Activated CD8-positive, alpha-beta memory T cell treated with anti-CD3 and anti-CD28 coated beads, Interleukin-2, amount 10 ng/mL, durations not matched to agents 7 days and 5 days (primary cell): Measurements from ENCODE around the gene DPM1. TPM values are rescaled to one million over a fixed set of nuclear protein-coding genes. Genes with fewer than 3 reads are reported as not detected.

ENCODE experiments used
- ATAC-seq: fragments of 150-1000 bp; cut with Tn5 transposase; one replicate; pipeline ENCODE4 v1.10.0; 2021; ENCODE audit warnings: moderate library complexity
- CTCF ChIA-PET: fragments of 350-600 bp; sonication (Branson Sonifier 250); formaldehyde crosslinking; loops from one replicate; lab custom pipeline; 2021; ENCODE audit warnings: antibody characterized with exemption; lab: Charles Lee
- DNase-seq: peaks from one replicate; pipeline ENCODE4 v3.0.0-alpha.2; 2020
- H3K27ac Mint-ChIP-seq: one replicate; pipeline ENCODE4 v1.8.0; 2021; ENCODE audit warnings: mild to moderate bottlenecking, mixed read lengths
- H3K27me3 Mint-ChIP-seq: one replicate; pipeline ENCODE4 v1.8.0; 2021; ENCODE audit warnings: mixed read lengths
- H3K36me3 Mint-ChIP-seq: one replicate; pipeline ENCODE4 v1.8.0; 2021; ENCODE audit warnings: mild to moderate bottlenecking, mixed read lengths
- H3K4me1 Mint-ChIP-seq: one replicate; pipeline ENCODE4 v1.8.0; 2021; ENCODE audit warnings: mixed read lengths
- H3K4me3 Mint-ChIP-seq: one replicate; pipeline ENCODE4 v1.8.0; 2021; ENCODE audit warnings: mild to moderate bottlenecking, moderate library complexity, mixed read lengths
- H3K9me3 Mint-ChIP-seq: one replicate; pipeline ENCODE4 v1.8.0; 2022; ENCODE audit warnings: low read depth, mixed read lengths
- total RNA-seq, 2 experiments: library from RNA; stranded (reverse); gene quantifications; one replicate each; pipeline ENCODE4 v1.2.3, GENCODE V29; 2021

The DPM1 gene
- total RNA-seq, 2 experiments from 2014 or later, result 51.8 to 62.8 TPM

DNA sequence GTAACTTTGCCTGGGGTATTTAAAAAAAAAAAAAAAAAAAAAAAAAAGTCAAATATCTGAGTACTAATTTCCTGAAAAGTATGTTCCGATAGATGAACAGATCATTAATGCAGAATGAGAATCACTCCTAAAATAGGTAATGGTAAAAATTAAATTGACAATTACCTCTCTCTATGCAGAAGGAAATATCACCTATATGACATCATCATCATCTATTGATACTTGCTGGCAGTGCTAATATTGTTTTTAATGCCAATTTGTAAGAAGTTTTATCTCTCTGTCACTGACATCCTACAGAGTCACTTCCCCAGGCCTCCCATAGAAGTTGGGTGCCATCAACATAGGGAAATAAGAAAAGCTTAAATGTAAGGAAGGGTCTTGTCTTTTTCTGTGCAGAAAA, 57.0 kb downstream of the DPM1 start:
- Mint-ChIP-seq H3K27ac (no peak overlapping the region), H3K27me3 (no peaks in the 10 kb centered on the region), H3K4me1 (peaks cover 20% of the 10 kb centered on the region), H3K9me3 (no peaks in the 10 kb centered on the region), H3K36me3 (peaks cover 54% of the 10 kb centered on the region), H3K4me3 (no peak overlapping the region)
- CTCF ChIA-PET, result interaction anchor here (0.7 to 1.2 kb wide), 3 partner anchors 24 to 108 kb away, joined by 3 to 5 read pairs (median 3); partner anchors contain the start of gene BCAS4
- no peak for DNase-seq
- no peak for ATAC-seq

DNA sequence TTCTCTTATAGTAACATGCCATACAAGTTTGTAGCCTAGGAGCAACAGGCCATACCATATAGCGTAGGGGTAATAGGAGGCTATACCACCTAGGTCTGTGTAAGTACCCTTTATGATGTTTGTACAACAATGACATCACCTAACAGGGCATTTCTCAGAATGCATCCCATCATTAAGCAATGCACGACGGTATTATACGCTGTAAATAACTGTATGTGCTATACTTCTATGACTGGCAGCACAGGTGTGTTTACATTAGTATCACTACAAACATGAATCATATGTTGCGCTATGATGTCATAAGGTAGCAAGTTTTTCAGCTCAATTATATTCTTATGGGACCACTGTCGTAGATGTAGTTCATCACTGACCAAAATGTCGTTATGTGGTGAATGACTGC, 58.1 kb downstream of the DPM1 start:
- Mint-ChIP-seq H3K4me3 (no peak overlapping the region), H3K36me3 (peaks cover 52% of the 10 kb centered on the region), H3K27ac (no peak overlapping the region), H3K9me3 (no peaks in the 10 kb centered on the region), H3K27me3 (no peaks in the 10 kb centered on the region), H3K4me1 (peaks cover 20% of the 10 kb centered on the region)
- no peak for ATAC-seq
- DNase-seq, result no peak
- CTCF ChIA-PET, result interaction anchor here (0.9 to 2.8 kb wide), 3 partner anchors 29 to 106 kb away, joined by 3 to 15 read pairs (median 5); partner anchors contain the start of gene BCAS4

DNA sequence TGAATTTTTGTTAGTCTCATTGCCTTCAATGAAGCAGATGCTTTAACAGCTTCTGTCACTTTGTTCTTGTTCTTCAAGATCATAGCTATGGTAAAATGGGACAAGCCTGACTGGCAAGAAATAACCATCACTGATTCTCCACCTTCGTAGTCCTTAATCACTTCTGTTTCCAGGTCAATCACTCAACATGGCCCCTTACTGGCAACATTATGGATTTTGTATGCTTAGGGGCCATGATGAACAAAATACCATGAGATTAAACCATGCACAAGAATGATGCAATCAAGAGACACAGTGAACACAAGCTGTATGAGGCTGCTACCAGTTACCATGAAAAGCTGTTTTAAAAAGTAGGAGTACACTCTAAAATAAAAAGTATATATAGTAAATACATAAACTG, 59.9 kb downstream of the DPM1 start:
- Mint-ChIP-seq H3K27me3 (no peaks in the 10 kb centered on the region), H3K27ac (peak overlapping the region; percentile 44), H3K4me1 (peaks cover 28% of the 10 kb centered on the region), H3K4me3 (no peak overlapping the region), H3K36me3 (peaks cover 56% of the 10 kb centered on the region), H3K9me3 (no peaks in the 10 kb centered on the region)
- no peak for DNase-seq
- no peak for ATAC-seq
- CTCF ChIA-PET, result interaction anchor here (0.9 to 2.8 kb wide), 3 partner anchors 27 to 34 kb away, joined by 3 to 15 read pairs (median 3); no protein-coding TSS in a partner anchor

DNA sequence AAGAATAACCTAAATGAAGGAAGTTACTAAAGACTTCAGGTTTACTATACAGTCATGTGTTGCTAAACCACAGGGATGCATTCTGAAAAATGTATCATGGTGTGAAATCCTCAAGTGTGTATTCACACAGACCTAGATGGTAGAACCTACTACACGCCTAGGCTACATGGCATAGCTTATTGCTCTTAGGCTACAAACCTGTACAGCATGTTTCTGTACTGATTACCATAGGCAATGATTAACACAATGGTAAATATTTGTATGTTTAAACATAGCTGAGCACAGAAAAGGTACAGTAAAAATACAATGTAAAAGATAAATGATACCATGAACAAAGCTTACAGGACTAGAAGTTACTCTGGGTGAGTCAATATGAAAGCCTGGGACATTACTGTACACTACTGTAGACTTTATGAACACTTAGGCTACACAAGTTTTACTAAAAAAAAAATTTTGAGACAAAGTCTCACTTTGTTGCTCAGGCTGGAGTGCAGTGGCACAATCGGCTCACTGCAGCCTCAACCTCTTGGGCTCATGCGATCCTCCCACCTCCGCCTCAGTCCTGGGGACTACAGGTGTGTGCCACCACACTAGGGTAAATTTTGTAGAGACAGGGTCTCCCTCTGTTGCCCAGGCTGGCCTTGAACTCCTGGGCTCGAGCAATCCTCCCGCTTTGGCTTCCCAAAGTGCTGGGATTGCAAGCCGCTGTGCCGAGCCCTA, 63.1 kb downstream of the DPM1 start:
- Mint-ChIP-seq H3K27me3 (no peaks in the 10 kb centered on the region), H3K4me1 (peaks cover 49% of the 10 kb centered on the region), H3K27ac (no peak overlapping the region), H3K4me3 (no peak overlapping the region), H3K9me3 (no peaks in the 10 kb centered on the region), H3K36me3 (peaks cover 63% of the 10 kb centered on the region)
- ATAC-seq (no peak), DNase-seq (no peak)
- CTCF ChIA-PET, result interaction anchor here (0.9 to 3.6 kb wide), 7 partner anchors 14 to 105 kb away, joined by 3 to 20 read pairs (median 4); partner anchors contain the start of gene BCAS4

DNA sequence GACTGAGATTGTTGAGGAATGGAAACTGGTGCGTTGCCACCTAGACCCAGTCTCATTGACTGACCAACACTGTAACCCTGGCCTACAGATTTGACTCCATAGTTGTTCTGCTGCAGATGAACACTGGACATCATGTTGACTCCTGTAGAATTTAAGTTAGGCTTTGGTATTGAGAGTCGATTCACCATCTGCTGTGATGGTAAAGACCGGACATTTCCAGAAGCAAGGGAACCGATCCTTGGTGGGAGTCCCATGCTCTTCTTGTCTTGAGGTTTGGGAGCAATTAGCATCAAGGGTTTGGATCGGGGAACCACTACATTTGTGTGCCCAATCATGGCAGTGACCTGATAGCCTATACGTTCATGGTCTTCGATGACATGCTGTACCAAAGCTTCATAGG, 64.7 kb downstream of the DPM1 start:
- H3K36me3 Mint-ChIP-seq, result peaks cover 66% of the 10 kb centered on the region
- CTCF ChIA-PET, result interaction anchor here (1.1 to 3.6 kb wide), 3 partner anchors 15 to 99 kb away, joined by 4 to 20 read pairs (median 5); partner anchors contain the start of gene BCAS4

DNA sequence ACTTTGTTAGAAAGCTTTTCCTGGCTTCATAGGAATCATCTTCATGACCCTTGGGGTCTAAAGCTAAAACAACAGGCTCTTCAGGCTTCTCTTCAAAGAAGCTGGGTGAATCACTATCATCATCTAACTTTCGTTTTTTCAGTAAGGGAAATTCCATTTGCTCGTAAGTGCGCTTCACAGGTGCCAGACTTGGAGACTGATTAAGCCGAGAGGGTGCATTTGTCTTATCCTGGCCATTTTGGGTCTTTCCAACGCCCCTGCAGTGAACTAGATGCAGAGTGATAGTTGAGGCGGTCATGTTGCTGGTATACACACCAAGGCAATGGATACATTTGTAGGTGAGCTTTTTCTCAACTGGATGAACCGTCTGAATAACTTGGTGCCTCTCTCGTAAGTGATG, 65.9 kb downstream of the DPM1 start:
- CTCF ChIA-PET, result interaction anchor here (1.0 to 2.9 kb wide), 5 partner anchors 16 to 102 kb away, joined by 3 to 8 read pairs (median 5); partner anchors contain the start of gene BCAS4
- Mint-ChIP-seq H3K36me3 (peaks cover 65% of the 10 kb centered on the region), H3K27me3 (no peaks in the 10 kb centered on the region), H3K4me3 (no peak overlapping the region), H3K4me1 (peaks cover 43% of the 10 kb centered on the region), H3K9me3 (no peaks in the 10 kb centered on the region), H3K27ac (peak overlapping the region; percentile 39)
- ATAC-seq (no peak), DNase-seq (no peak)

More for the DNA sequence above, 64.7 kb downstream of the DPM1 start:
- Mint-ChIP-seq H3K27me3 (no peaks in the 10 kb centered on the region), H3K4me1 (peaks cover 49% of the 10 kb centered on the region), H3K4me3 (no peak overlapping the region), H3K9me3 (no peaks in the 10 kb centered on the region), H3K27ac (peak overlapping the region; percentile 70)
- DNase-seq (no peak), ATAC-seq (no peak)

DNA sequence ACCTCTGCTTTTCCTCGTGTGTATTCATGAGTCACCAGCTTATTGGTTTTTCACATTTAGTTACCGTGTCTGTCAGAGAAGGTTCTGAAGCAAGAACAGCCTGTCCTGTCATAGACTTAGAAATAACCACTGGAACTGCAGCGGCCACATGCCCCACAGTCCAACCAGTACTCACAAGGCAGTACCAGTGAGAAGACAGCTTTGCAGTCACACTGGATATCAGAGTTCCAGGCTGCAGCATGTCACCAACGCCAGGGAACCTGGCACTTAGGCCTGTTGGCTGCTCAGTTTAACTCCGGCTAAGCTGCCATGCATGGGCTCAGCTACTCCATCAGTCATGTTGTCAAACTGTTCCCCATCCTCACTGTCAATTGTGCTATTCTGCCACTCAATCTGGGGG, 67.2 kb downstream of the DPM1 start:
- no peaks in the 10 kb centered on the region for H3K27me3 Mint-ChIP-seq
- no peak for DNase-seq
- H3K4me1 Mint-ChIP-seq, result peaks cover 38% of the 10 kb centered on the region
- CTCF ChIA-PET, result interaction anchor here (2.5 to 2.9 kb wide), 2 partner anchors 38 to 96 kb away, joined by 8 read pairs; partner anchors contain the start of gene BCAS4
- H3K27ac Mint-ChIP-seq, result no peak overlapping the region
- no peak overlapping the region for H3K4me3 Mint-ChIP-seq
- ATAC-seq, result no peak
- no peaks in the 10 kb centered on the region for H3K9me3 Mint-ChIP-seq
- H3K36me3 Mint-ChIP-seq, result peaks cover 62% of the 10 kb centered on the region

DNA sequence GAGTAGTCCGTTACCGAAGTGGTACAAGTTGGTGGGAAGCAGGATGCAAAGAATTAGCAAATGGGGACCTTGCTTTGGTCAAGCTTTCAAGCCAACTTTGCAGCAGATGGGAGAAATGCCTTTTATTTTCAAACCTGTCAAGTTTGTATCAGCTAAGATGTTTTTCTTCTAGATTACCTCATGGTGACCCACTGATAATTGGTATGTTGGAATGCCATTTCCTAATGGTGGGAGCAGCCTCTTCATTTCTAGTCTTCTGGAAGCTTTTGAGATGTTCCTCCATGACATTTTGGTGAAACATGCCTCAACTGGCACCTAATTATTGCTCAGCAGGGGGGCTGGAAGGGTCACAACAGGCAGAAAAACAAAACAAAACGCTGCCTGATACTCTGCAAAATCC, 70.8 kb downstream of the DPM1 start:
- ATAC-seq (no peak), DNase-seq (no peak)
- Mint-ChIP-seq H3K4me1 (peaks cover 22% of the 10 kb centered on the region), H3K27me3 (no peaks in the 10 kb centered on the region), H3K9me3 (no peaks in the 10 kb centered on the region), H3K36me3 (peaks cover 56% of the 10 kb centered on the region), H3K4me3 (no peak overlapping the region), H3K27ac (no peak overlapping the region)
- CTCF ChIA-PET, result interaction anchor here (0.6 kb wide), 1 partner anchor 93 kb away, joined by 3 read pairs; the partner anchor contains the start of gene BCAS4

DNA sequence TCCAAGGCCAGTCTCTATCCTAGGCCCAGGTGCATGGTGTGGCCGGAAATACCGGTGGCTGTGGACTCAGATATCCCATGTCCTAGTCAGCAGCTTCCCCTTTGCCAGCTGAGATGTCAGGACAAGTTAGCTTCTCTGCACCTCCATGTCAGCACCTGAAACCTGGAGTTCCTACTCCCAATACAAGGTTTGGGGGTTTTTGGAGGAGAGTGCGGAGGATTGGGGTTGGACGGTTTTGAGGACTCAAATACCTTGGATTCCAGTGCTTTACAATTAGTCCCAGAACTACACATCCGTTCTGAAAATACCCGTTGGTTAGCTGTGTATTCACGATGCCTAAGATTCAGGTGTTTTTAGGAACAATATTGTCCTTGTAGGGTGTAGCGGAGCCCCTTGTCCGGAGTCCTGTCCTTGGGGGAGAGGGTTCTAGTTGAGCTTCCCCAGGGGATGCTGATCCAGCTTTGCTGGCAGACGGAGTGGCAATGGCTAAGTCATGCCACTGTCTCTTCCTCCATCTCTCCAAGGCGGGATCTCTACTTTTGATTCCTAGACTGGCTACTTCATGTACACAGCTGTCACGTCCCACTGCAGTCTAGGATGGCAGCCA, 72.0 kb downstream of the DPM1 start:
- Mint-ChIP-seq H3K4me3 (no peak overlapping the region), H3K36me3 (peaks cover 50% of the 10 kb centered on the region), H3K4me1 (peaks cover 10% of the 10 kb centered on the region), H3K9me3 (no peaks in the 10 kb centered on the region), H3K27me3 (no peaks in the 10 kb centered on the region), H3K27ac (no peak overlapping the region)
- ATAC-seq (no peak), DNase-seq (no peak)
- CTCF ChIA-PET, result no interaction called here

DNA sequence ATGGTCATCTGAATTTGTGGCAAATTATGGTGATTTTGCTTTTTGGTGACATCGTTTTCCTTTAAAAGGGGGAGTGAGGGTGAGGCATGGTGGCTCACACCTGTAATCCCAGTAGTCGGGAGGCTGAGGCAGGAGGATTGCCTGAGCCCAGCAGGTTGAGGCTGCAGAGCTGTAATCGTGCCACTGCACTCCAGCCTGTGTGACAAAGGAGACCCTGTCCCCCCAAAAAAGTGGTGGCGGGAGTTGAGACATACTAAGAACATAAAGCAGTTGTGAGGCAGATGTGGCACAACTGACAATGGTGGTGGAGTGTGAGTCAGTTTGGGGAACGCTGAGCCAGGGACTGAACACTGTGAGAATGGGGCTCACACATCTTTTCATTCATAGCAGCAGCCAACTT, 72.6 kb downstream of the DPM1 start:
- Mint-ChIP-seq H3K27ac (no peak overlapping the region), H3K4me1 (peaks cover 8% of the 10 kb centered on the region), H3K27me3 (no peaks in the 10 kb centered on the region), H3K36me3 (peaks cover 45% of the 10 kb centered on the region), H3K9me3 (no peaks in the 10 kb centered on the region), H3K4me3 (no peak overlapping the region)
- CTCF ChIA-PET, result no interaction called here
- no peak for DNase-seq
- ATAC-seq, result no peak

DNA sequence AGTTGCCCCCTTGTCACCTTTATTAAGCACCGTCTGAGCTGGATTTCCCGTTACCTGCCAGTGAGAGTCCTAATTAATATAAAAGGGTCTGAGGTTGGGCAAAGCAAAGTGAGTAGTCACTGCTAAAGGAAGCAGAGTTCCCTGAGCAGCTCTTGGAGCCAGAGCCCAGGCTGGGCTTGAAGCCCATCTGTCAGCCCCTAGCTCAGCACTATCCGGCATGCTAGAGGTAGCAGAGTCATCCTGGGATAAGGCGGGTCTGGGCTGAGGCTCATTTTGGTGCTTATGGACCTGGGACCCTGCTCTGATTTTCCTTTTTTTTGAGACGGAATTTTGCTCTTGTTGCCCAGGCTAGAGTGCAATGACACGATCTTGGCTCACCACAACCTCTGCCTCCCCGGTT, 73.3 kb downstream of the DPM1 start:
- ATAC-seq (no peak), DNase-seq (no peak)
- CTCF ChIA-PET, result interaction anchor here (1.5 kb wide), 1 partner anchor 91 kb away, joined by 7 read pairs; the partner anchor contains the start of gene BCAS4
- H3K9me3 Mint-ChIP-seq, result no peaks in the 10 kb centered on the region
- H3K4me1 Mint-ChIP-seq, result peaks cover 8% of the 10 kb centered on the region
- H3K36me3 Mint-ChIP-seq, result peaks cover 42% of the 10 kb centered on the region
- H3K4me3 Mint-ChIP-seq, result no peak overlapping the region
- H3K27me3 Mint-ChIP-seq, result no peaks in the 10 kb centered on the region
- H3K27ac Mint-ChIP-seq, result no peak overlapping the region
